HUES6 (cell line): ENCODE results near the gene VCP.

Experiments used
- H3K27ac ChIP-seq: 2 replicates; pipeline ENCODE4 v1.7.0; 2013; ENCODE audit warnings: low read depth, mild to moderate bottlenecking, low read length, inconsistent platforms
- H3K27me3 ChIP-seq: 2 replicates; pipeline ENCODE4 v1.6.1; 2013; ENCODE audit warnings: low read length; ENCODE audit not compliant: control insufficient read depth, insufficient read depth
- H3K36me3 ChIP-seq: 2 replicates; pipeline ENCODE4 v1.6.1; 2013; ENCODE audit warnings: low read length; ENCODE audit not compliant: control insufficient read depth, insufficient read depth
- H3K4me1 ChIP-seq: 2 replicates; pipeline ENCODE4 v1.6.1; 2013; ENCODE audit warnings: low read length; ENCODE audit not compliant: control insufficient read depth, insufficient read depth
- H3K4me3 ChIP-seq: 2 replicates; pipeline ENCODE4 v1.5.1; 2013; ENCODE audit warnings: low read depth, low read length
- H3K9ac ChIP-seq: one replicate; pipeline ENCODE4 v1.6.1; 2013; ENCODE audit warnings: mild to moderate bottlenecking, low read length
- H3K9me3 ChIP-seq: 2 replicates; pipeline ENCODE4 v1.6.1; 2013; ENCODE audit warnings: low read depth, low read length; ENCODE audit not compliant: control insufficient read depth, insufficient read depth

Gene VCP

DNA sequence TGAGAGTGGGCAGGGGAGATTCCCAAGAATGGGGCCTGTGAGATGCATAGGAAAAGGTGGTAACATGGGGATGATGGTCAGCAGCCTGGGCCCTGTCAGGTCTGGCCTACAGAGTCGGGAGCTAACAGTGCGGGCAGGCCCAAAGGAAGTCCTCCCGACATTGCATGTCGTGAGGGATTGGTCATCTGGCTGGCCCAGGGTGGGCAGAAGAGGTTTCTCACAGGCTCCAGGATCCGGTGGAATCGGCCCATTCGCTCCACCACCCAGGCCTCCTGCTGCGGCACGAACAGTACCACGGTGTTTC, 30.0 kb upstream of the VCP start:
- peaks cover 50% of the 10 kb centered on the region for H3K36me3 ChIP-seq
- no peaks in the 10 kb centered on the region for H3K9me3 ChIP-seq
- no peaks in the 10 kb centered on the region for H3K27me3 ChIP-seq
- peaks cover 9% of the 10 kb centered on the region for H3K4me1 ChIP-seq
- H3K27ac ChIP-seq = peak overlapping the region; percentile 76; the same call in 1 of the 2 replicates
- H3K4me3 ChIP-seq = peak overlapping the region; percentile 63
- H3K9ac ChIP-seq = peak overlapping the region; percentile 92

GRCh38 chr9:35097573-35097972, 25.1 kb upstream of the VCP start:
- no peak overlapping the region for H3K4me3 ChIP-seq
- H3K27me3 ChIP-seq = no peaks in the 10 kb centered on the region
- H3K9me3 ChIP-seq = no peaks in the 10 kb centered on the region
- H3K9ac ChIP-seq = no peak overlapping the region
- H3K27ac ChIP-seq = no peak overlapping the region
- peaks cover 8% of the 10 kb centered on the region for H3K4me1 ChIP-seq
- H3K36me3 ChIP-seq = peaks cover 52% of the 10 kb centered on the region

- Histone ChIP-seq H3K36me3 (peaks cover 56% of the 10 kb centered on the region), H3K27me3 (no peaks in the 10 kb centered on the region), H3K9ac (peak within 1 kb of the TSS; percentile 99), H3K9me3 (no peaks in the 10 kb centered on the region), H3K4me1 (peaks cover 2% of the 10 kb centered on the region; the same call in 1 of the 2 replicates), H3K4me3 (peak within 1 kb of the TSS; percentile 96), H3K27ac (peak within 1 kb of the TSS; percentile 98)
Observed at GRCh38 chr9:35096035-35096849, 23.8 kb upstream of the VCP start, which contains the start of gene PIGO. TSS of gene PIGO (minus strand) at chr9:35096591. CDS start at chr9:35095565, 1,026 bp downstream.

- Histone ChIP-seq H3K4me1 (no peaks in the 10 kb centered on the region), H3K27me3 (no peaks in the 10 kb centered on the region), H3K27ac (no peak overlapping the region), H3K4me3 (no peak overlapping the region), H3K9me3 (no peaks in the 10 kb centered on the region), H3K36me3 (peaks cover 79% of the 10 kb centered on the region), H3K9ac (no peak overlapping the region)
Observed at GRCh38 chr9:35091536-35091935, 19.1 kb upstream of the VCP start.

DNA sequence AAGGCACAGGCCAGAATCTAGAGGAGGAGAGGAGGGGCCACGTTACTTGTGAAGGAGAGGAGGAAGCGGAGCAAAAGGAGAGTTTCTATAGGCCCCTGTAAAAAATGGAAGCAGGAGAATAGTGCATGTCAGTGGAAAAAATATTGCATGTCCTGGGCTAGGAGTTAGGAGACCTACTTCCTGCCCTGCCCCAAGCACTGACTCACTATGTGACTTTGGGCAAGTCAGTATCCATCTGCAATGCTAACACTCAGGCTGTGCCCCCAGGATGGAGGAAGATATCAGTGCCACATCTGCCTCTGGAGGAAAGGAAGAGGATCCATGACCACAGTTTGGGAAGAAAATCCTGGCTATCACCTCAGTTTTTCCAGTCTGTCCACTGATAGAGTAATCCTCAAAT, 17.0 kb upstream of the VCP start:
- Histone ChIP-seq H3K9me3 (no peaks in the 10 kb centered on the region), H3K4me1 (no peaks in the 10 kb centered on the region), H3K9ac (no peak overlapping the region), H3K36me3 (peaks cover 74% of the 10 kb centered on the region), H3K4me3 (no peak overlapping the region), H3K27me3 (no peaks in the 10 kb centered on the region), H3K27ac (no peak overlapping the region)

GRCh38 chr9:35085078-35085477, 12.7 kb upstream of the VCP start:
- H3K27ac ChIP-seq = no peak overlapping the region
- no peaks in the 10 kb centered on the region for H3K4me1 ChIP-seq
- H3K4me3 ChIP-seq = no peak overlapping the region
- H3K27me3 ChIP-seq = no peaks in the 10 kb centered on the region
- no peaks in the 10 kb centered on the region for H3K9me3 ChIP-seq
- no peak overlapping the region for H3K9ac ChIP-seq
- peaks cover 33% of the 10 kb centered on the region for H3K36me3 ChIP-seq

GRCh38 chr9:35079426-35080341, 7.3 kb upstream of the VCP start, which contains the start of gene FANCG:
TSS of gene FANCG (minus strand) at chr9:35079942. CDS start at chr9:35079524, 418 bp downstream.
- H3K27me3 ChIP-seq = no peaks in the 10 kb centered on the region
- peak within 1 kb of the TSS; percentile 88 for H3K9ac ChIP-seq
- peak within 1 kb of the TSS; percentile 78 for H3K27ac ChIP-seq
- H3K4me1 ChIP-seq = peaks cover 4% of the 10 kb centered on the region; the same call in 1 of the 2 replicates
- peak within 1 kb of the TSS; percentile 91 for H3K4me3 ChIP-seq
- no peaks in the 10 kb centered on the region for H3K9me3 ChIP-seq
- H3K36me3 ChIP-seq = peaks cover 36% of the 10 kb centered on the region

DNA sequence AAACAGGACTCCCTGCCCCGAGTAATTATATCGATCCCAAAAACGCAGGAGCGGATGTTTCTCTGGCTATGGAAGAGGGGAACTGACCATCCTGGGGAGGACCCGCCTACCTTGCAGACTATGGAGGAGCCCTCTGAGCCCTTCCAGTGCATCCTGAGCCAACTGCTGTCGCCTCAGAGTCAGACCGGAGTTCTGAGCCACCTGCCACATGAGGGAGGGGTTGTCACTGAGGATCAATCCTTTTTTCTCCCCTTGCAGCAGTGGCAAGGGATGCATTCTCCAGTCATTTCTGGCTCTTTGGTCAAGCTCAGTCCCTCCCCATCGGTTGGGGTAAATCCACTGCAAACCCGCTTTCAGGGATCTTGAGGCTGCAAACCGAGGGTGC, 6.6 kb upstream of the VCP start:
- Histone ChIP-seq H3K9ac (peak overlapping the region; percentile 88), H3K36me3 (peaks cover 43% of the 10 kb centered on the region), H3K27me3 (no peaks in the 10 kb centered on the region), H3K9me3 (no peaks in the 10 kb centered on the region), H3K27ac (peak overlapping the region; percentile 78), H3K4me3 (peak overlapping the region; percentile 91), H3K4me1 (peaks cover 4% of the 10 kb centered on the region; the same call in 1 of the 2 replicates)

- peaks cover 51% of the 10 kb centered on the region for H3K36me3 ChIP-seq
- H3K4me1 ChIP-seq = peaks cover 7% of the 10 kb centered on the region; the same call in 1 of the 2 replicates
- no peak overlapping the region for H3K27ac ChIP-seq
- peak overlapping the region; percentile 88 for H3K9ac ChIP-seq
- H3K9me3 ChIP-seq = no peaks in the 10 kb centered on the region
- peak overlapping the region; percentile 91 for H3K4me3 ChIP-seq
- H3K27me3 ChIP-seq = no peaks in the 10 kb centered on the region
Observed at GRCh38 chr9:35078066-35078465, 5.6 kb upstream of the VCP start.

- no peaks in the 10 kb centered on the region for H3K27me3 ChIP-seq
- H3K4me3 ChIP-seq = no peak overlapping the region
- no peaks in the 10 kb centered on the region for H3K9me3 ChIP-seq
- peaks cover 10% of the 10 kb centered on the region; the same call in 1 of the 2 replicates for H3K4me1 ChIP-seq
- no peak overlapping the region for H3K9ac ChIP-seq
- H3K27ac ChIP-seq = no peak overlapping the region
- peaks cover 51% of the 10 kb centered on the region for H3K36me3 ChIP-seq
Observed at GRCh38 chr9:35076848-35077247, 4.4 kb upstream of the VCP start.

GRCh38 chr9:35075358-35075757, 2.9 kb upstream of the VCP start:
- Histone ChIP-seq H3K4me3 (no peak overlapping the region), H3K36me3 (peaks cover 56% of the 10 kb centered on the region)

More at GRCh38 chr9:35075358-35075757, 2.9 kb upstream of the VCP start:
- Histone ChIP-seq H3K9me3 (no peaks in the 10 kb centered on the region), H3K4me1 (peaks cover 14% of the 10 kb centered on the region), H3K9ac (no peak overlapping the region), H3K27ac (no peak overlapping the region), H3K27me3 (no peaks in the 10 kb centered on the region)
